Epithelial cell of esophagus (primary cell): Measurements from ENCODE around the gene KIF26B.

Source experiments
- DNase-seq: peaks from one replicate; pipeline ENCODE4 v3.0.0; 2010; ENCODE audit warnings: low read depth
- H3K4me3 ChIP-seq: 2 replicates; pipeline ENCODE4 v1.5.1; 2011; ENCODE audit warnings: mild to moderate bottlenecking, low read length, control low read depth
- CTCF ChIP-seq: IDR thresholded peaks from 2 replicates; pipeline ENCODE4 v1.5.1; 2011; ENCODE audit warnings: low read depth, mild to moderate bottlenecking, low read length, control low read depth, inconsistent platforms; ENCODE audit not compliant: insufficient read depth; ENCODE audit errors: missing control alignments

The KIF26B gene

DNA sequence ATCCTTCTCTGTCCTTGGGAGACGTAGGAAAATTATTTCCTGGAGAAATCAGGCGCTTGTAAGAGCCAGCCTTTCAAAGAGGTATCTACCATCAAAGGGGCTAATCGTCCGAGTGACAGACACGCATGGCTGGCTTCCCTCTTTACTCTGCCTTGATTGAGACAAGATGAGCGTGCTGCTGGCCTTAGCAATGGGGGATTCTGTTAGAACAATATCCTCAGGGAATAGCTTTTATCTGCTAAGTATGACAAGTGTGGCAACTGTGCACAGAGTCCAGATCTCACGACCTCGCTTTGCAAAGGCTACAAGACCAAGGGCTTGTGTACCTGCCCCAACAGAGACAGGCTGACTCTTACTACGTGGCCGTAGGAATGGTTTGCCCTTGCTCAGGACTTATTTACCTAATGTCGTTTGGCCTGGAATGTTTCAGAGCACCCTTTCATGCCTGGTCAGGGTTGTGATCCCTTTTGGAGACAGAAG is 417.1 kb downstream of the KIF26B start:
- H3K4me3 ChIP-seq = no peak overlapping the region
- no peak for DNase-seq
- TF ChIP-seq CTCF = no peak

GRCh38 chr1:245572709-245573108 is 417.9 kb downstream of the KIF26B start:
- no peak for DNase-seq
- TF ChIP-seq CTCF = no peak
- no peak overlapping the region for H3K4me3 ChIP-seq

DNA sequence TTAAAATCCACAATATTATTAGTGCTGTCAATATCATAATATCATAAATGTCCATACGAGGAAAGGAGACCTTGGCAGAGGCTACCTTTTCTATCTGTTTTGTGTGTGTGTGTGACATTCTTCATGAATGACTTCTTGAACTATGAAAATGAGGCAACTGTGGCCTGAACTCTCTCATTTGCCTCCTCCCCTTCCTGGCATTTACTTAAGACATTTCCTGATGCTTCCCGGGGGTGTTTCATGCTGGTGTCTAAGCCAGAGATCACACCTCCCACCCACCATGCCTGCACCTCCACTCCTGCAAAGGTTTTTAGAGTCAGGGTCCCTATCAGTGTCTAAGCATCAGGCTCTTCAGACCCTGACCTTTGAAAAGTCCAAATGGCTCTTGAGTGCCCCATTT is 420.9 kb downstream of the KIF26B start:
- DNase-seq = no peak
- no peak overlapping the region for H3K4me3 ChIP-seq
- no peak for TF ChIP-seq CTCF

GRCh38 chr1:245576323-245576722 is 421.5 kb downstream of the KIF26B start:
- DNase-seq = no peak
- no peak for TF ChIP-seq CTCF
- H3K4me3 ChIP-seq = no peak overlapping the region

DNA sequence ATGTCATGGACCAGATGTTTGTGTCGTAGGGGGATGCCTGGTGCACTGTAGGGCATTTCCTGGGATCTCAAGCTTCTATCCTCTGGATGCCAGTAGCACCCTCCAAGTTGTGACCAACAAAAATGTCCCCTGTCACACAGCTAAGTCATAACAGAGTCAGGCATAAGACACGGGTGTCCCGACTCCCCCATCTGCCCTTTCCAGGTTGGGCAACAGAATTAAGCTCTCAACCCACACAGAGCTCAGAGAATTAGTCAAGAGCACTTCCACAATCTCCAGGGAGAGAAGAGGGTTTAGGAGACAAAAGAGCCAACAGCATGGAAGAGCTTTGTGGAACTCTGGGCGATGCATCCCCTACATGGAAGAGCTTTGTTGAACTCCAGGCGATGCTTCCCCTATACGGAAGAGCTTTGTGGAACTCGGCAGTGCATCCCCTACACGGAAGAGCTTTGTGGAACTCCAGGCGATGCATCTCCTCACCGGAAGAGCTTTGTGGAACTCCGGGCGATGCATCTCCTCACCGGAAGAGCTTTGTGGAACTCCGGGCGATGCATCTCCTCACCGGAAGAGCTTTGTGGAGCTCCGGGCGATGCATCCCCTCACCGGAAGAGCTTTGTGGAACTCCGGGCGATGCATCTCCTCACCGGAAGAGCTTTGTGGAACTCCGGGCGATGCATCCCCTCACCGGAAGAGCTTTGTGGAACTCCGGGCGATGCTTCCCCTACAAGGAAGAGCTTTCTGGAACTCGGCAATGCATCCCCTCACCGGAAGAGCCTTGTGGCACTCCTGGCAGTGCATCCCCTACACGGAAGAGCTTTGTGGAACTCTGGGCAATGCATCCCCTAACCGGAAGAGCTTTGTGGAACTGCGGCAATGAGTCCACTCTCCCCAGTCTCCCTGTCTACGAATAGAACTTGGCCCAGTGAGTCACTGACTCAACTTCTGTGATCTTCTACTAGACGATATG is 422.7 kb downstream of the KIF26B start:
- no peak overlapping the region for H3K4me3 ChIP-seq
- TF ChIP-seq CTCF = no peak
- no peak for DNase-seq

DNA sequence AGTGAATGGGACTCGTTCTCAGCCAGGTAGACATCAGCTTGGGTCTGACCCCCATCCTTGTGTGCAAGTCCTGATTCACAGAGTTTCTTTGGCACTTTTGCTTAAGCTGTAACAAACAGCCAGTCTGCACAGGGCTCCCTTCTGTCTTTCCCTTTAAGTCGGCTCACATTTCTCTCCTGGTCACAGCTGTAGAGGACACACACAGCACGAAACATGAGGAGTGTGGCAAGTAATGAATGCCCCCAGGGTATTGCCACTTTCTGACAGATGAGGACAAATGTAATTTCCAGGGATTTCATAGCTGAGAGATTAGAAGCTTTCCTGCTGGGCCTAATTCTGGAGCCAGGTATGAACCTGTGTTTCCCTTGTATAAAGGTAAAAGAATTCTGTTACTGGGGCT is 423.5 kb downstream of the KIF26B start:
- DNase-seq = no peak
- H3K4me3 ChIP-seq = no peak overlapping the region
- TF ChIP-seq CTCF = no peak
